Measurements from ENCODE around the gene AIG1. TPM values are rescaled to one million over a fixed set of nuclear protein-coding genes. Genes with fewer than 3 reads are reported as not detected.

AIG1 gene
- polyA plus RNA-seq, 4 donors: 92.2 to 114 (median 102) TPM

GRCh38 chr6:143188292-143188691 lies 127.6 kb downstream of the AIG1 start:
- DNase-seq (ENCODE audit: low read depth in 4 of 4, low spot score in 2 of 4): no peak

- DNase-seq (ENCODE audit: low read depth in 4 of 4, low spot score in 2 of 4): no peak
These were observed 130.7 kb downstream of the AIG1 start for GRCh38 chr6:143191361-143191760.

- no peak for DNase-seq (ENCODE audit: low read depth in 4 of 4, low spot score in 2 of 4)
These were observed 132.1 kb downstream of the AIG1 start for GRCh38 chr6:143192766-143193165.

GRCh38 chr6:143193571-143194094 lies 132.9 kb downstream of the AIG1 start:
- no peak for DNase-seq (ENCODE audit: low read depth in 4 of 4, low spot score in 2 of 4)

GRCh38 chr6:143194095-143194589 lies 133.5 kb downstream of the AIG1 start:
- no peak for DNase-seq (ENCODE audit: low read depth in 4 of 4, low spot score in 2 of 4)

- DNase-seq (ENCODE audit: low read depth in 4 of 4, low spot score in 2 of 4): no peak
These were observed 134.7 kb downstream of the AIG1 start for GRCh38 chr6:143195349-143195845.

- DNase-seq (ENCODE audit: low read depth in 4 of 4, low spot score in 2 of 4): peak; percentile 18 to 57 (median 30)
These were observed 136.0 kb downstream of the AIG1 start for GRCh38 chr6:143196525-143197225.

GRCh38 chr6:143197377-143197776 lies 136.7 kb downstream of the AIG1 start:
- DNase-seq (ENCODE audit: low read depth in 4 of 4, low spot score in 2 of 4): no peak

GRCh38 chr6:143198312-143198711 lies 137.6 kb downstream of the AIG1 start:
- DNase-seq (ENCODE audit: low read depth in 4 of 4, low spot score in 2 of 4): no peak

- DNase-seq (ENCODE audit: low read depth in 4 of 4, low spot score in 2 of 4): no peak
These were observed 138.6 kb downstream of the AIG1 start for GRCh38 chr6:143199291-143199690.

- DNase-seq (ENCODE audit: low read depth in 4 of 4, low spot score in 2 of 4): no peak
These were observed 139.6 kb downstream of the AIG1 start for GRCh38 chr6:143200167-143200770.

- no peak for DNase-seq (ENCODE audit: low read depth in 4 of 4, low spot score in 2 of 4)
These were observed 143.4 kb downstream of the AIG1 start for GRCh38 chr6:143204045-143204444.

- no peak for DNase-seq (ENCODE audit: low read depth in 4 of 4, low spot score in 2 of 4)
These were observed 144.4 kb downstream of the AIG1 start for GRCh38 chr6:143205131-143205535.

GRCh38 chr6:143205585-143205984 lies 144.9 kb downstream of the AIG1 start:
- DNase-seq (ENCODE audit: low read depth in 4 of 4, low spot score in 2 of 4): no peak

- no peak for DNase-seq (ENCODE audit: low read depth in 4 of 4, low spot score in 2 of 4)
These were observed 145.3 kb downstream of the AIG1 start for GRCh38 chr6:143205991-143206390.

- DNase-seq (ENCODE audit: low read depth in 4 of 4, low spot score in 2 of 4): no peak
These were observed 145.9 kb downstream of the AIG1 start for GRCh38 chr6:143206550-143206949.

GRCh38 chr6:143210420-143210819 lies 149.7 kb downstream of the AIG1 start:
- DNase-seq (ENCODE audit: low read depth in 4 of 4, low spot score in 2 of 4): no peak

- DNase-seq (ENCODE audit: low read depth in 4 of 4, low spot score in 2 of 4): no peak
These were observed 153.2 kb downstream of the AIG1 start for GRCh38 chr6:143213859-143214376.

- DNase-seq (ENCODE audit: low read depth in 4 of 4, low spot score in 2 of 4): no peak
These were observed 154.7 kb downstream of the AIG1 start for GRCh38 chr6:143215363-143215762.

- no peak for DNase-seq (ENCODE audit: low read depth in 4 of 4, low spot score in 2 of 4)
These were observed 155.1 kb downstream of the AIG1 start for GRCh38 chr6:143215771-143216170.

GRCh38 chr6:143218233-143218632 lies 157.5 kb downstream of the AIG1 start:
- no peak for DNase-seq (ENCODE audit: low read depth in 4 of 4, low spot score in 2 of 4)

- DNase-seq (ENCODE audit: low read depth in 4 of 4, low spot score in 2 of 4): no peak
These were observed 161.0 kb downstream of the AIG1 start for GRCh38 chr6:143221698-143222097.
